CD4-positive, alpha-beta T cell treated with Interleukin-6 for 4 hours (primary cell): ENCODE measurements around the gene DEFB118.
"Not testable (repeated sequence)": the region's sequence is repeated elsewhere in the genome, so short reads cannot be mapped to it uniquely, and the experiment has no call there.

Source experiments
- DNase-seq: peaks from one replicate; pipeline ENCODE4 v3.0.0-alpha.2; 2020; ENCODE audit warnings: mixed read lengths

DEFB118 gene

GRCh38 chr20:31368301-31368700 lies at the start of gene DEFB118:
DEFB118 (plus strand) TSS chr20:31368601; CDS start chr20:31368651, 50 bp downstream.
- no peak for DNase-seq

GRCh38 chr20:31322504-31322903 lies 45.9 kb upstream of the DEFB118 start:
- no peak for DNase-seq

GRCh38 chr20:31330893-31331292 lies 37.5 kb upstream of the DEFB118 start:
- no peak for DNase-seq

- DNase-seq: no peak
These were observed 26.9 kb upstream of the DEFB118 start for GRCh38 chr20:31341470-31341869.

GRCh38 chr20:31355981-31356380 lies 12.4 kb upstream of the DEFB118 start:
- DNase-seq: no peak

GRCh38 chr20:31363295-31363694 lies 5.1 kb upstream of the DEFB118 start:
- DNase-seq: no peak

DNA sequence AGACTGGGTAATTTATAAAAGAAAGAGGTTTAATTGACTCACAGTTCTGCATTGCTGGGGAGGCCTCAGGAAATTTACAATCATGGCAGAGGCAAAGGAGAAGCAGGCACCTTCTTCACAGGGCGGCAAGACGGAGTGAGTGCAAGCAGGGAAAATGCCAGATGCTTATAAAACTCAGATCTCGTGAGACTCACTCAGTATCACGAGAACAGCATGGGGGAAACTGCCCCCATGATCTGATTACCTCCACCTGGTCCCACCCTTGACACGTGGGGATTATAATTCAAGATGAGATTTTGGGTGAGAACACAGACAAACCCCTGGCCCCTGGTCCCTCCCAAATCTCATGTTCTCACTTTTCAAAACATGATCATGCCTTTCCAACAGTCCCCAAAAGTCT lies 4.1 kb upstream of the DEFB118 start:
- DNase-seq: not testable (repeated sequence)

DNA sequence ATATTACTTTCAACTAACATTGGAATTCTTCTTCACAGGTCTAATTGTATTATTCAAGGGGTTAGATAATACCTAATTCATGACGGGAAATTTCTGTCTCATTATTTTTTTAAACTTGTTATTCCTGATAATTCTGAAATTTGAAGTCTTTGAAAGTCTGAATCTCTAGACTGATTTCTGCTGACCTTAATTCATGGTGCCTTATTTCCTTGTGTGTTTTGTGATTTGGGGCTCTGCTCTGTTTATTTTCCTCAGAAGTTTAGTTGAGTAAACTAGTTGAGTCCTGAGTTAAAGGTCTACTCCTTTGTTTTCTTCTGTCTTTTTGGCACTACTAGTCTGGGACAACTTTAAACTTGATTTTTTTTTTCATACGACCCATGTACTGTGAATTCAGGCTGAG lies 5.9 kb downstream of the DEFB118 start:
- no peak for DNase-seq

- no peak for DNase-seq
These were observed 22.1 kb downstream of the DEFB118 start, which contains the start of gene DEFB119 for GRCh38 chr20:31390490-31390889. DEFB119 (minus strand) TSS chr20:31390590; CDS start chr20:31390483, 107 bp downstream.

DNA sequence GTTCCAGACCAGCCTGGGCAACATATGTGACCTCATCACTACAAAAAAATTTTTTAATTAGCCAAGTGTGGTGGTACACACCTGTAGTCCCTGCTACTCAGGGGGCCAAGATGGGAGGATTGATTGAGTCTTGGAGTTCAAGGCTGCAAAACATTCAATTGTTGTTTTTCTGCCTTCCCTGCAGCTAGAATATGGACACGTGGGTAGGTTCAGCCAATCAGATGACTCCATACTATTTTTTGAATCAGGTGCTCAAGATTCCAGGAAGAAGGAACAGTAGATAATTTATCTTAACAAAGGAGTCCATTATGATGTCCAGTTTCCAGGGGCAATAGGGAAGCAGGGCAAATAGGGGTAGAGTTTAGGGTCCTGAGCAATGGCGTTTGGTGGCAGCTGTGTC lies 24.4 kb downstream of the DEFB118 start:
- no peak for DNase-seq

DNA sequence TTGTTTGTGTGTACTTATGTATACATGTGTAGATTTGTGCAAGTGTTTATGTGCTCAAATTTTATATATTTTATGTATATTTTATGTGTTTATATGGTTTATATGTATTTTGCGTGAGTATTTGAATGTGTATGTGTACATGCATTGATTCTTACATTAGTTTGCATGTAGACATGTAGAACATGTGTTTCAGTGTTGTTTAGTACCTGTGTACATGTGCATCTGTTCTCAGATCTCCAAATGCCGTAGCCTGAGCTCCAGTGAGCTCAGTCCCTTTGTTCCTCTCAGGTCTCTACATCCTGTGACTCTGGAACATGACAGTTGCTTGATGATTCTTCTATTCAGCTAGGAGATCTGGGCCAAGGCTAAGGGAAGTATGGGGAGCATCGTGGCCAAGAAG lies 26.5 kb downstream of the DEFB118 start:
- DNase-seq: no peak

DNA sequence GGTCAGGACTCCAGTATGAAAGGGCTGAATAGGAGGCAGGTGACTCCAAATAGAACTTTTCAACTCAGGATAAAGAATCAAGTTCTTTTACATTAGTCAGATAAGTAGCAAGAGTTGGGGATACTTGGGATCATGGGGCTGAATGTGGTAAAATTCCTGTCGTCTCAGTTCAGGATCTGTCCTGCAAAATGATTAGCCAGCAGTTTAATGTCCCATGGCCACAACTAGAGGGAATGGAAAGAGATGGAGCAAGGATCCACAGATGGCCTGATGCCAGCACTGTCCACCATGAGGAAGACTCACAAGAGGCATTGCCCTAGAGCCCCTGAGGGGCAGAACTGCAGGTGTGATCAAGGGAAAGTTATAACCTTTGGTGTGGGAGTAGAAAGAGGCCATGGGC lies 35.5 kb downstream of the DEFB118 start:
- DNase-seq: no peak

- no peak for DNase-seq
These were observed 37.7 kb downstream of the DEFB118 start, which contains the start of gene DEFB121 for GRCh38 chr20:31406115-31406514. DEFB121 (minus strand) TSS chr20:31406215; CDS start chr20:31406152, 63 bp downstream.

- DNase-seq: no peak
These were observed 41.6 kb downstream of the DEFB118 start for GRCh38 chr20:31410011-31410410.

- no peak for DNase-seq
These were observed 46.0 kb downstream of the DEFB118 start for GRCh38 chr20:31414381-31414780.

DNA sequence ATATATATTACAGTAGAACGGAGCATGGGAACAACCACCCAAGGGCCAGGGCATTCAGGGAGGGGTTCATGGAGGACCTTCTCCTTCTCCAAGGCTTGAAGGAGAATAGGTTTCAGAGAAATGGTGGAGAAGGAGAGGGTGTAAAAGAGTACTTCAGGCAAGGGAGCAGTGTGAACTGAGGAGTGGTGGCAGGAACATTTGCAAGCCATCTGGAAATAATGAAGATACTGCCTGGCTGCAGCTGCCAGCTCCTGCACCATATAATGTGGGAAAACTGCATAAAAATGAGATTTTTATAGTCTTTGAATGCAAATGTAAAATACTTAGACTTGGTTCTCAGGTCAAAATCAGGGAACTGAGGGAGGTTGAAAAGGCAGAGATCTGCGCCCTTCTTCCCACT lies 47.3 kb downstream of the DEFB118 start:
- no peak for DNase-seq

DNA sequence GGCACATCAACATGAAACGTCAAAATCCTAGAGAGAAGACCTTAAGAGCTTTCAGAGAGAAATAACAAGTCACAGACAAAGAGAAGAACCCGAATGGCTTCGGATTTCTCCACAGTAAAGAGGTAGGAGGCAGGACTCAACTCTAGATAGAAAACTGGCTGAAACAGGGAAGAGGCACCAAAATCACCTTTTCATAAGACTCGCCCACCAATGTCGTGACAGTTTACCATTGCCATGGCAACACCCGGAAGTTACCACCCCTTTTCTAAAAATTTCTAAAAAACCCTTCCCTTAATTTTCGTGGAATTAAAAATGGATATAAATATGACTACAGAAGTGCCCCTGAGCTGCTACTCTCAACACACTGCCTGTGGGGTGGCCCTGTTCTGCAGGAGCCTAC lies 49.9 kb downstream of the DEFB118 start:
- no peak for DNase-seq
